Ascending aorta (tissue), 2 donors: ENCODE data around the gene ADH1C. TPM values are rescaled to one million over a fixed set of nuclear protein-coding genes. Genes with fewer than 3 reads are reported as not detected.
A peak's percentile ranks its signal among the peaks of the same experiment; 100 is the strongest.
"Not testable (repeated sequence)": the region's sequence is repeated elsewhere in the genome, so short reads cannot be mapped to it uniquely, and the experiment has no call there.

ENCODE experiments used
- DNase-seq, 2 donors: peaks; one replicate each; pipeline ENCODE4 v3.0.0-alpha.2; 2019; ENCODE audit warnings: low spot score in 2 of 2
- H3K27ac ChIP-seq, 2 donors: fragments of 200-600 bp; sonication (generic); one replicate each; pipeline ENCODE4 v1.5.1; 2016 to 2017; ENCODE audit warnings: mild to moderate bottlenecking in 1 of 2
- H3K27me3 ChIP-seq: fragments of 200-600 bp; sonication (generic); one replicate; pipeline ENCODE4 v1.5.1; 2017
- H3K36me3 ChIP-seq, 2 donors: fragments of 200-600 bp; sonication (generic); one replicate each; pipeline ENCODE4 v1.5.1; 2016
- H3K4me1 ChIP-seq, 2 donors: fragments of 200-600 bp; sonication (generic); one replicate each; pipeline ENCODE4 v1.5.1; 2016 to 2017; ENCODE audit warnings: mild to moderate bottlenecking in 1 of 2
- H3K4me3 ChIP-seq, 2 donors: fragments of 200-600 bp; sonication (generic); one replicate each; pipeline ENCODE4 v1.5.1; 2016 to 2017; ENCODE audit warnings: mild to moderate bottlenecking in 1 of 2
- H3K9me3 ChIP-seq, 2 donors: fragments of 200-600 bp; sonication (generic); one replicate each; pipeline ENCODE4 v1.5.1; 2016
- CTCF ChIP-seq, 3 experiments: fragments of 200-600 bp in 2 of 3; fragments of 450-650 bp in 1 of 3; sonication (generic) in 2 of 3; IDR thresholded peaks; one replicate each; pipeline ENCODE4 v1.5.1; 2016 to 2019; ENCODE audit warnings: antibody characterized with exemption in 3 of 3, mild to moderate bottlenecking in 1 of 3, moderate library complexity in 1 of 3
- intact Hi-C: fragments of 100-400 bp; cut with DNase I; formaldehyde crosslinking; loops from one replicate; pipeline ENCODE4 v1.15.1; 2023
- total RNA-seq: library from RNA; depleted of rRNA; stranded (reverse); fragments of >200 nt; gene quantifications from one replicate; pipeline ENCODE4 v1.1.0, GENCODE V29; 2016

The ADH1C gene
- total RNA-seq, 1 donor from 2014 or later = 4.6 TPM

DNA sequence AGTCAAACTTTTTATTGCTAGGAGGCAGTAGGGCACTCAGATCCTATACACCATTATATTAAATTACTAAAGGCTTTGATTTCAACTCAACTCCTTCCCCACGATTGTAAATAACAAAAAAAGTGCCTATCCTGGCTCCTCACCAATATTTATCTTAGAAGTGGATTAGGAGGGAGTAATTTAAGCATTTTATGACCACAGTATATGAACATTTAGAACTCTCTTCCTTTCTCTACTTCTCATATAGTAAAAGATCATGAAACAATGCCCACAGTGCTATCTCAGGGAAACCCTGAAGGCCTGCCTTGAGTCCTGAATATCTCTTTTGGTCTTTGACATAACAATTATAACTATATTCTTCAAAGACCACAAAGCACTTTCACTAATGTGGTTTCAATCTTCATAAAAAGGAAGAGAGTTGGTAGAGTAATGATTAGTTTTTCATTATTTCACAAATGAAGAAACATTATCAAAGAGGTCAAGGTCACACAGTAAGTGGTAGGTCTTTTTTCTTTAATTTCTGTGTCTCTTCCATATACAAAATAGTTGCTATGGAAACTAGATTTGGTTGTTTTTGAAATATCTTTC, 29.1 kb upstream of the ADH1C start:
- TF ChIP-seq CTCF (IDR thresholded peaks at IDR 0.05) = no peak
- Histone ChIP-seq H3K36me3 (no peaks in the 10 kb centered on the region), H3K9me3 (peaks cover 0 to 18% of the 10 kb centered on the region in 2 donors), H3K4me1 (peaks cover 0 to 4% of the 10 kb centered on the region in 2 donors), H3K27me3 (no peaks in the 10 kb centered on the region), H3K4me3 (no peak overlapping the region), H3K27ac (peak overlapping the region; percentile 82 to 91)
- intact Hi-C loops = loop anchor here (5.0 kb wide), 1 partner anchor 59 kb away; the partner anchor contains the start of gene ADH1B
- DNase-seq = no peak

- Histone ChIP-seq H3K4me3 (no peak overlapping the region), H3K36me3 (no peaks in the 10 kb centered on the region), H3K4me1 (peaks cover 0 to 4% of the 10 kb centered on the region in 2 donors), H3K9me3 (peaks cover 0 to 35% of the 10 kb centered on the region in 2 donors), H3K27me3 (no peaks in the 10 kb centered on the region), H3K27ac (no peak overlapping the region)
- no peak for TF ChIP-seq CTCF (IDR thresholded peaks at IDR 0.05)
- intact Hi-C loops = no loop called here
- DNase-seq = no peak
Measured at GRCh38 chr4:99379571-99379970, 27.0 kb upstream of the ADH1C start.

DNA sequence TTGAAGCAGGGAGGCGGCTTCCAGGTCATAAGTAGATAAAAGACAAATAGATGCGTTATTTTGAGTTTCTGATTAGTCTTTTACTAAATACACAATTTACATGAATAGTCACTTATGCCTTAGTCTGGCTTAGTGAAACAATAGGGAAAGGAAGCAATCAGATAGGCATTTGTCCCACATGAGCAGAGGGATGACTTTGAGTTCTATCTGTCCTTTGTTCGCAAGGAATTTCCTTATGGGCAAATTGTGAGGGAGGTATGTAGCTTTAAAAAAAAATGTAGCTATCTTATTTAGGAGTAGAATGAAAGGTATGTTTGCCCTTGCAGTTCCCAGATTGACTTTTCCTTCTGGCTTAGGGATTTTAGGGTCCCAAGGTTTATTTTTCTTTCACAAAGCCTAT, 26.3 kb upstream of the ADH1C start:
- no peaks in the 10 kb centered on the region for H3K27me3 ChIP-seq
- no peak for DNase-seq
- peaks cover 0 to 40% of the 10 kb centered on the region in 2 donors for H3K9me3 ChIP-seq
- no peak for TF ChIP-seq CTCF (IDR thresholded peaks at IDR 0.05)
- H3K4me1 ChIP-seq = no peaks in the 10 kb centered on the region
- no peaks in the 10 kb centered on the region for H3K36me3 ChIP-seq
- H3K4me3 ChIP-seq = no peak overlapping the region
- H3K27ac ChIP-seq = no peak overlapping the region
- intact Hi-C loops = no loop called here

DNA sequence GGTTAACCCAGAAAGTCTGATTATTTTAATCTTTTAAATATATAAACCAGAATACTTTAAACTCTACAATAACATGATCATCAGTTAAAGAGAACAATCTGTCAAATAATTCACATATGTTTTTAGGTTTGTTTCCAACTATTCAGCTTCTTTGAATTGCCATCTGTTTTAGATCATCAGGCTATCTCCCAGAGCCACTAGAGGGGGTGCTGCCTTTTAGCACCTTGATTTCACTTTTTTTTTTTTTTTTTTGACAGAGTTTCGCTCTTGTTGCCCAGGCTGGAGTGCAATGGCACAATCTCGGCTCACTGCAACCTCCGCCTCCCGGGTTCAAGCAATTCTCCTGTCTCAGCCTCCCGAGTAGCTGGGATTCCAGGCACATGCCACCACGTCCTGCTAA, 24.8 kb upstream of the ADH1C start:
- intact Hi-C loops, H3K4me1 ChIP-seq, H3K36me3 ChIP-seq, H3K4me3 ChIP-seq, H3K27me3 ChIP-seq, DNase-seq: not testable (repeated sequence)
- Histone ChIP-seq H3K27ac (peak overlapping the region in 1 of 2 donors; percentile 38), H3K9me3 (peaks cover 0 to 48% of the 10 kb centered on the region in 2 donors)

DNA sequence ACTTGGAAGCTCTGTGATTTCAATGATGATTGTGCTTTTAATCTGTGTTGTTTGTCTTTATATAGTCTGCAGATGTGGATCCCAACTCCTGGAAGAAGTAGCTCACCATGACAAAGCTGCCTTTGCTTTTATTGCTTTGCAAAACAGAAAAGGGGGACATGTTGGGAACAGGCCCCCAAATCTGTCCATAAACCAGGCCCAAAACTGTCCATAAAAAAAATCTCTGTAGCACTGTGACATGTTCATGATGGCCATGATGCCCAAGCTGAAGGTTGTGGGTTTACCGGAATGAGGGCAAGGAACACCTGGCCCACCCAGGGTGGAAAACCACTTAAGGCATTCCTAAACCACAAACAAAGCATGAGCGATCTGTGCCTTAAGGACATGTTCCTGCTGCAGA, 19.9 kb upstream of the ADH1C start:
- intact Hi-C loops = loop anchor here (5.0 kb wide), 1 partner anchor 40 kb away; no protein-coding TSS in a partner anchor
- not testable (repeated sequence) for H3K4me1 ChIP-seq, DNase-seq, H3K36me3 ChIP-seq, H3K27me3 ChIP-seq, H3K27ac ChIP-seq, H3K4me3 ChIP-seq
- peaks cover 0 to 45% of the 10 kb centered on the region in 2 donors for H3K9me3 ChIP-seq

GRCh38 chr4:99367817-99368216, 15.3 kb upstream of the ADH1C start:
- H3K4me3 ChIP-seq, H3K27ac ChIP-seq, H3K27me3 ChIP-seq, H3K4me1 ChIP-seq, intact Hi-C loops, DNase-seq, H3K36me3 ChIP-seq: not testable (repeated sequence)
- H3K9me3 ChIP-seq = peaks cover 0 to 11% of the 10 kb centered on the region in 2 donors

DNA sequence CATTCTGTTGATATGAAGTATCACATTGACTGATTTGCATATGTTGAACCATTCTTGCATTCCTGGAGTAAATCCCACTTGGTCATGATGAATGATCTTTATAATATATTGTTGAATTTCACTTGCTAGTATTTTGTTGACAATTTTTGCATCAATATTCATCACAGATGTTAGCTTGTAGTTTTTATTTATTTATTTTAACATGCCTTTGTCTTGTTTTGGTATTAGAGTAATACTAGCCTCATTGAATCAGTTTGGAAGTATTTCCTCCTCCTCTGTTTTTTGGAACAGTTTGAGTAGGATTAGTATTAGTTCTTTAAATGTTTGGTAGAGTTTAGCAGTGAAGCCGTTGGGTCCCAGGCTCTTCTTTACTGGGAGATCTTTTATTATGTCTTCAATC, 13.9 kb upstream of the ADH1C start:
- no peaks in the 10 kb centered on the region for H3K36me3 ChIP-seq
- peaks cover 0 to under 1% of the 10 kb centered on the region in 2 donors for H3K9me3 ChIP-seq
- no peak overlapping the region for H3K4me3 ChIP-seq
- no peak for TF ChIP-seq CTCF (IDR thresholded peaks at IDR 0.05)
- intact Hi-C loops = no loop called here
- H3K4me1 ChIP-seq = peaks cover 0 to 11% of the 10 kb centered on the region in 2 donors
- no peaks in the 10 kb centered on the region for H3K27me3 ChIP-seq
- DNase-seq = no peak
- H3K27ac ChIP-seq = no peak overlapping the region
